Breast epithelium (tissue), 4 donors: ENCODE measurements around the gene CXCL14. TPM values are rescaled to one million over a fixed set of nuclear protein-coding genes. Genes with fewer than 3 reads are reported as not detected.

Source experiments
- DNase-seq, 2 donors: peaks; one replicate each; pipeline ENCODE4 v3.0.0-alpha.2; 2019; ENCODE audit warnings: low spot score in 2 of 2
- H3K27ac ChIP-seq, 2 donors: fragments of 200-600 bp; sonication (generic) in 1 of 2; one replicate each; pipeline ENCODE4 v1.5.1; 2016 to 2019; ENCODE audit warnings: mild to moderate bottlenecking in 1 of 2
- H3K27me3 ChIP-seq, 2 donors: fragments of 200-600 bp; sonication (generic) in 1 of 2; one replicate each; pipeline versions ENCODE4 v1.5.1 to v1.6.0; 2017 to 2019; ENCODE audit warnings: control low read depth in 1 of 2, mild to moderate bottlenecking in 1 of 2
- H3K36me3 ChIP-seq: fragments of 200-600 bp; one replicate; pipeline ENCODE4 v1.5.1; 2019
- H3K4me1 ChIP-seq, 2 donors: fragments of 200-600 bp; sonication (generic); one replicate each; pipeline ENCODE4 v1.5.1; 2016 to 2019; ENCODE audit warnings: control low read depth in 1 of 2
- H3K4me3 ChIP-seq, 3 donors: fragments of 200-600 bp; sonication (generic); 1 replicate in 2 of 3; 2 replicates in 1 of 3; pipeline ENCODE4 v1.5.1; 2016 to 2019; ENCODE audit warnings: mild to moderate bottlenecking in 3 of 3, moderate library complexity in 2 of 3
- H3K9me3 ChIP-seq, 2 donors: fragments of 200-600 bp; sonication (generic) in 1 of 2; one replicate each; pipeline ENCODE4 v1.5.1; 2016 to 2019; ENCODE audit warnings: control low read depth in 1 of 2
- CTCF ChIP-seq, 3 donors: fragments of 450-650 bp; IDR thresholded peaks; one replicate each; pipeline ENCODE4 v1.5.1; 2016 to 2017; ENCODE audit warnings: antibody characterized with exemption in 3 of 3, mild to moderate bottlenecking in 3 of 3, moderate library complexity in 3 of 3
- POLR2A ChIP-seq: fragments of 450-650 bp; IDR thresholded peaks from one replicate; pipeline ENCODE4 v1.6.1; 2016; ENCODE audit warnings: antibody characterized with exemption, mild to moderate bottlenecking, moderate library complexity
- POLR2AphosphoS5 ChIP-seq, 3 donors: sonication (generic); formaldehyde crosslinking; IDR thresholded peaks; one replicate each; pipeline ENCODE4 v1.6.1; 2017; ENCODE audit warnings: antibody characterized with exemption in 3 of 3
- intact Hi-C: fragments of 100-400 bp; cut with DNase I; formaldehyde crosslinking; loops from one replicate; pipeline ENCODE4 v1.15.1; 2023; ENCODE audit warnings: low total_unique reads
- total RNA-seq, 3 donors: library from RNA; depleted of rRNA; stranded (reverse); fragments of >200 nt; gene quantifications; one replicate each; pipeline ENCODE4 v1.1.0, GENCODE V29; 2016

The CXCL14 gene
- total RNA-seq, 3 donors from 2014 or later: 45.5 to 1,054 (median 46.9) TPM

GRCh38 chr5:135591277-135591676, 12.5 kb upstream of the CXCL14 start:
- H3K36me3 ChIP-seq: no peaks in the 10 kb centered on the region

GRCh38 chr5:135589152-135589551, 10.4 kb upstream of the CXCL14 start:
- intact Hi-C loops: no loop called here
- Histone ChIP-seq H3K4me3 (no peak overlapping the region), H3K9me3 (no peaks in the 10 kb centered on the region), H3K4me1 (no peaks in the 10 kb centered on the region), H3K36me3 (no peaks in the 10 kb centered on the region), H3K27me3 (no peaks in the 10 kb centered on the region), H3K27ac (no peak overlapping the region)
- TF ChIP-seq CTCF (IDR thresholded peaks at IDR 0.05) (no peak), POLR2A (no peak), POLR2AphosphoS5 (IDR thresholded peaks at IDR 0.05) (no peak)
- DNase-seq: no peak

More at GRCh38 chr5:135591277-135591676, 12.5 kb upstream of the CXCL14 start:
- Histone ChIP-seq H3K27ac (no peak overlapping the region), H3K4me1 (no peaks in the 10 kb centered on the region), H3K27me3 (no peaks in the 10 kb centered on the region), H3K9me3 (no peaks in the 10 kb centered on the region), H3K4me3 (no peak overlapping the region)
- DNase-seq: no peak
- TF ChIP-seq POLR2AphosphoS5 (IDR thresholded peaks at IDR 0.05): no peak
- TF ChIP-seq POLR2A: no peak
- TF ChIP-seq CTCF (IDR thresholded peaks at IDR 0.05): no peak
- intact Hi-C loops: no loop called here

- Histone ChIP-seq H3K36me3 (no peaks in the 10 kb centered on the region), H3K27me3 (no peaks in the 10 kb centered on the region), H3K27ac (no peak overlapping the region), H3K4me1 (no peaks in the 10 kb centered on the region), H3K9me3 (no peaks in the 10 kb centered on the region), H3K4me3 (no peak overlapping the region)
- intact Hi-C loops: loop anchor here (1.0 kb wide), 1 partner anchor 18 kb away; no protein-coding TSS in a partner anchor
- TF ChIP-seq POLR2AphosphoS5 (IDR thresholded peaks at IDR 0.05): peak in 1 of 3 donors; percentile 47
- no peak for TF ChIP-seq POLR2A
- no peak for TF ChIP-seq CTCF (IDR thresholded peaks at IDR 0.05)
- DNase-seq: no peak
Observed at GRCh38 chr5:135587721-135588663, 9.2 kb upstream of the CXCL14 start.

- intact Hi-C loops: no loop called here
Observed at GRCh38 chr5:135584918-135585317, 6.1 kb upstream of the CXCL14 start.

More at GRCh38 chr5:135584918-135585317, 6.1 kb upstream of the CXCL14 start:
- TF ChIP-seq POLR2AphosphoS5 (IDR thresholded peaks at IDR 0.05) (no peak), CTCF (IDR thresholded peaks at IDR 0.05) (no peak), POLR2A (no peak)
- DNase-seq: no peak
- H3K9me3 ChIP-seq: no peaks in the 10 kb centered on the region
- no peaks in the 10 kb centered on the region for H3K4me1 ChIP-seq
- H3K36me3 ChIP-seq: no peaks in the 10 kb centered on the region
- no peak overlapping the region for H3K27ac ChIP-seq
- H3K4me3 ChIP-seq: no peak overlapping the region
- H3K27me3 ChIP-seq: no peaks in the 10 kb centered on the region
